Large intestine (tissue), 3 donors: ENCODE data around the gene INPP5A. TPM values are rescaled to one million over a fixed set of nuclear protein-coding genes. Genes with fewer than 3 reads are reported as not detected.

Source experiments
- DNase-seq, 2 donors: peaks; one replicate each; pipeline versions ENCODE4 v3.0.0 to v3.0.0-alpha.2; 2013
- H3K27ac ChIP-seq: one replicate; pipeline ENCODE4 v1.5.1; 2013; ENCODE audit warnings: low read length
- H3K27me3 ChIP-seq: 2 replicates; pipeline ENCODE4 v1.6.1; 2013; ENCODE audit warnings: low read length; ENCODE audit not compliant: control insufficient read depth, insufficient read depth
- H3K36me3 ChIP-seq: 2 replicates; pipeline ENCODE4 v1.6.1; 2013; ENCODE audit warnings: low read length; ENCODE audit not compliant: control insufficient read depth, insufficient read depth
- H3K4me1 ChIP-seq: one replicate; pipeline ENCODE4 v1.6.1; 2013; ENCODE audit warnings: low read length; ENCODE audit not compliant: control insufficient read depth, insufficient read depth
- H3K4me3 ChIP-seq: one replicate; pipeline ENCODE4 v1.5.1; 2013; ENCODE audit warnings: low read length
- H3K9me3 ChIP-seq: one replicate; pipeline ENCODE4 v1.6.1; 2013; ENCODE audit warnings: mild to moderate bottlenecking, low read depth, low read length, moderate library complexity; ENCODE audit not compliant: control insufficient read depth
- WGBS: methylation state at CpG from one replicate; pipeline ENCODE4 v1.1.5; 2013; ENCODE audit warnings: low lambda C conversion rate; ENCODE audit not compliant: insufficient coverage; 5-methylcytosine and 5-hydroxymethylcytosine counted together
- polyA plus RNA-seq: library from polyadenylated mRNA; unstranded; fragments of 120-200 nt; gene quantifications from one replicate; pipeline ENCODE4 v1.2.1, GENCODE V29; 2013

The INPP5A gene
- polyA plus RNA-seq, 1 donor: 25.3 TPM

GRCh38 chr10:132684164-132684891, 146.7 kb downstream of the INPP5A start:
- Histone ChIP-seq H3K27ac (no peak overlapping the region), H3K4me1 (peaks cover 5% of the 10 kb centered on the region)
- WGBS: 80% methylated on average over 1 of the region's 12 CpGs

GRCh38 chr10:132685101-132685891, 147.7 kb downstream of the INPP5A start:
- 20% methylated on average over 1 of the region's 32 CpGs for WGBS
- no peaks in the 10 kb centered on the region for H3K27me3 ChIP-seq
- peak in 1 of 2 donors; percentile 37 for DNase-seq
- H3K36me3 ChIP-seq: peaks cover under 1% of the 10 kb centered on the region
- H3K9me3 ChIP-seq: peaks cover 5% of the 10 kb centered on the region
- H3K4me3 ChIP-seq: no peak overlapping the region
- H3K4me1 ChIP-seq: peaks cover 5% of the 10 kb centered on the region
- no peak overlapping the region for H3K27ac ChIP-seq

More at GRCh38 chr10:132684164-132684891, 146.7 kb downstream of the INPP5A start:
- H3K4me3 ChIP-seq: no peak overlapping the region
- H3K27me3 ChIP-seq: no peaks in the 10 kb centered on the region
- no peaks in the 10 kb centered on the region for H3K36me3 ChIP-seq
- peak in 1 of 2 donors; percentile 9 for DNase-seq
- H3K9me3 ChIP-seq: no peaks in the 10 kb centered on the region

GRCh38 chr10:132685921-132686680, 148.5 kb downstream of the INPP5A start:
- Histone ChIP-seq H3K27me3 (no peaks in the 10 kb centered on the region), H3K4me3 (no peak overlapping the region), H3K36me3 (peaks cover 8% of the 10 kb centered on the region), H3K27ac (no peak overlapping the region), H3K9me3 (peaks cover 11% of the 10 kb centered on the region), H3K4me1 (peaks cover 5% of the 10 kb centered on the region)
- DNase-seq: no peak
- 100% methylated on average over 2 of the region's 25 CpGs for WGBS

GRCh38 chr10:132687181-132687892, 149.8 kb downstream of the INPP5A start:
- Histone ChIP-seq H3K27ac (no peak overlapping the region), H3K36me3 (peaks cover 13% of the 10 kb centered on the region), H3K27me3 (no peaks in the 10 kb centered on the region), H3K4me3 (no peak overlapping the region), H3K9me3 (peaks cover 20% of the 10 kb centered on the region), H3K4me1 (peaks cover 5% of the 10 kb centered on the region)
- whole genome bisulfite sequencing: no CpG with 5 or more reads among the region's 21 CpGs
- DNase-seq: no peak

GRCh38 chr10:132687893-132688579, 150.4 kb downstream of the INPP5A start:
- DNase-seq: no peak
- no peak overlapping the region for H3K4me3 ChIP-seq
- peaks cover 5% of the 10 kb centered on the region for H3K4me1 ChIP-seq
- H3K27ac ChIP-seq: no peak overlapping the region
- H3K27me3 ChIP-seq: no peaks in the 10 kb centered on the region
- WGBS: no CpG with 5 or more reads among the region's 14 CpGs
- H3K36me3 ChIP-seq: peaks cover 13% of the 10 kb centered on the region
- H3K9me3 ChIP-seq: peaks cover 20% of the 10 kb centered on the region

GRCh38 chr10:132688580-132689420, 151.2 kb downstream of the INPP5A start:
- DNase-seq: no peak
- WGBS: no CpG with 5 or more reads among the region's 20 CpGs

GRCh38 chr10:132689721-132690360, 152.3 kb downstream of the INPP5A start:
- Histone ChIP-seq H3K27me3 (no peaks in the 10 kb centered on the region), H3K9me3 (peaks cover 20% of the 10 kb centered on the region), H3K4me1 (peaks cover 4% of the 10 kb centered on the region), H3K36me3 (peaks cover 13% of the 10 kb centered on the region), H3K4me3 (no peak overlapping the region), H3K27ac (no peak overlapping the region)
- DNase-seq: no peak
- WGBS: no CpG with 5 or more reads among the region's 25 CpGs

More at GRCh38 chr10:132688580-132689420, 151.2 kb downstream of the INPP5A start:
- Histone ChIP-seq H3K27me3 (no peaks in the 10 kb centered on the region), H3K9me3 (peaks cover 20% of the 10 kb centered on the region), H3K4me1 (peaks cover 5% of the 10 kb centered on the region), H3K27ac (no peak overlapping the region), H3K36me3 (peaks cover 13% of the 10 kb centered on the region), H3K4me3 (no peak overlapping the region)

GRCh38 chr10:132690401-132690800, 152.8 kb downstream of the INPP5A start:
- WGBS: no CpG with 5 or more reads among the region's 7 CpGs
- no peak overlapping the region for H3K27ac ChIP-seq
- DNase-seq: no peak
- H3K27me3 ChIP-seq: no peaks in the 10 kb centered on the region
- H3K4me1 ChIP-seq: peaks cover 4% of the 10 kb centered on the region
- H3K9me3 ChIP-seq: peaks cover 20% of the 10 kb centered on the region
- H3K36me3 ChIP-seq: peaks cover 13% of the 10 kb centered on the region
- H3K4me3 ChIP-seq: no peak overlapping the region
